IMR-90 (cell line): Measurements from ENCODE around the gene SHISAL1. TPM values are rescaled to one million over a fixed set of nuclear protein-coding genes. Genes with fewer than 3 reads are reported as not detected.

Experiments used
- ATAC-seq: fragments of 200-7000 bp; cut with Tn5 transposase; 2 replicates; pipeline ENCODE4 v1.9.1; 2020; ENCODE audit warnings: low read depth, mild to moderate bottlenecking, moderate library complexity
- BruUV-seq: library from RNA; stranded (reverse); fragments of 400-500 nt; replicated peaks from 2 replicates; lab custom pipeline; 2021; lab: Mats Ljungman, UMichigan
- CTCF ChIA-PET: fragments of 300-600 bp; formaldehyde crosslinking; extraction: SDS; loops from one replicate; lab custom pipeline; 2021; ENCODE audit warnings: antibody characterized with exemption; lab: Yijun Ruan, JAX
- POLR2A ChIA-PET: fragments of 300-600 bp; sonication (Branson Sonifier 250); formaldehyde crosslinking; loops from one replicate; lab custom pipeline; 2022; ENCODE audit warnings: antibody characterized with exemption; ENCODE audit not compliant: unreplicated experiment; lab: Charles Lee
- DNase-seq: peaks from one replicate; pipeline ENCODE4 v3.0.0; 2013
- H2AFZ ChIP-seq: replicated peaks from 2 replicates; pipeline ENCODE3; 2013; ENCODE audit warnings: low read length, mild to moderate bottlenecking; ENCODE audit not compliant: poor library complexity
- H2AK5ac ChIP-seq: 2 replicates; pipeline ENCODE4 v1.6.1; 2013; ENCODE audit warnings: low read depth, low read length, inconsistent platforms
- H2AK9ac ChIP-seq: replicated peaks from 2 replicates; pipeline ENCODE3; 2013; ENCODE audit warnings: mild to moderate bottlenecking, low read depth, low read length, moderate library complexity; ENCODE audit not compliant: poor library complexity
- H2BK120ac ChIP-seq: 2 replicates; pipeline ENCODE4 v1.6.1; 2013; ENCODE audit warnings: low read depth, low read length, inconsistent platforms
- H2BK15ac ChIP-seq: 3 replicates; pipeline ENCODE4 v1.6.1; 2013; ENCODE audit warnings: low read depth, low read length, inconsistent platforms
- H2BK20ac ChIP-seq: 2 replicates; pipeline ENCODE4 v1.6.1; 2013; ENCODE audit warnings: low read depth, mild to moderate bottlenecking, inconsistent platforms, low read length, moderate library complexity
- H2BK5ac ChIP-seq: 2 replicates; pipeline ENCODE4 v1.6.1; 2013; ENCODE audit warnings: mild to moderate bottlenecking, low read depth, low read length, inconsistent platforms; ENCODE audit not compliant: poor library complexity, severe bottlenecking
- H3K14ac ChIP-seq: replicated peaks from 2 replicates; pipeline ENCODE4 v1.6.1; 2013; ENCODE audit warnings: low read depth, low read length, inconsistent platforms
- H3K18ac ChIP-seq: 2 replicates; pipeline ENCODE4 v1.6.1; 2013; ENCODE audit warnings: low read depth, low read length, control low read depth
- H3K23ac ChIP-seq: 2 replicates; pipeline ENCODE4 v1.6.1; 2013; ENCODE audit warnings: low read depth, low read length, inconsistent platforms
- H3K27ac ChIP-seq: 2 replicates; pipeline ENCODE4 v1.5.1; 2013; ENCODE audit warnings: mild to moderate bottlenecking, control low read depth, low read length; ENCODE audit not compliant: insufficient read depth
- H3K27me3 ChIP-seq: 2 replicates; pipeline ENCODE4 v1.6.1; 2013; ENCODE audit warnings: low read length; ENCODE audit not compliant: control insufficient read depth, insufficient read depth
- H3K36me3 ChIP-seq: 2 replicates; pipeline ENCODE4 v1.6.1; 2013; ENCODE audit warnings: low read length, mixed read lengths; ENCODE audit not compliant: control insufficient read depth, insufficient read depth
- H3K4ac ChIP-seq: 2 replicates; pipeline ENCODE4 v1.6.1; 2013; ENCODE audit warnings: low read depth, low read length, inconsistent platforms
- H3K4me1 ChIP-seq: 2 replicates; pipeline ENCODE4 v1.6.1; 2013; ENCODE audit warnings: low read length, mixed read lengths; ENCODE audit not compliant: control insufficient read depth, insufficient read depth
- H3K4me2 ChIP-seq: 2 replicates; pipeline ENCODE4 v1.6.1; 2013; ENCODE audit warnings: low read depth, mild to moderate bottlenecking, control low read depth, low read length, moderate library complexity
- H3K4me3 ChIP-seq: 2 replicates; pipeline ENCODE4 v1.5.1; 2013; ENCODE audit warnings: low read depth, mild to moderate bottlenecking, control low read depth, low read length, moderate library complexity; ENCODE audit not compliant: insufficient read depth
- H3K56ac ChIP-seq: 2 replicates; pipeline ENCODE4 v1.6.1; 2013; ENCODE audit warnings: low read length, inconsistent platforms; ENCODE audit not compliant: insufficient read depth; ENCODE audit errors: extremely low read depth
- H3K79me1 ChIP-seq, 2 experiments: 2 replicates each; pipeline ENCODE4 v1.6.1; 2013; ENCODE audit warnings: low read length in 2 of 2, inconsistent platforms in 1 of 2, low read depth in 1 of 2
- H3K9ac ChIP-seq: 2 replicates; pipeline ENCODE4 v1.6.1; 2013; ENCODE audit warnings: low read depth, low read length, control low read depth
- H3K9me1 ChIP-seq: 2 replicates; pipeline ENCODE4 v1.6.1; 2013; ENCODE audit warnings: low read length, inconsistent platforms; ENCODE audit not compliant: insufficient read depth
- H3K9me3 ChIP-seq: 2 replicates; pipeline ENCODE4 v1.6.1; 2013; ENCODE audit warnings: low read length; ENCODE audit not compliant: control insufficient read depth, insufficient read depth
- H4K20me1 ChIP-seq: 2 replicates; pipeline ENCODE4 v1.6.1; 2013; ENCODE audit warnings: low read length, inconsistent platforms; ENCODE audit not compliant: insufficient read depth
- H4K5ac ChIP-seq: 2 replicates; pipeline ENCODE4 v1.6.1; 2013; ENCODE audit warnings: mild to moderate bottlenecking, low read depth, low read length, control low read depth
- H4K8ac ChIP-seq, 2 experiments: 2 replicates each; pipeline ENCODE4 v1.6.1; 2013; ENCODE audit warnings: low read depth in 2 of 2, low read length in 2 of 2, control low read depth in 1 of 2, inconsistent platforms in 1 of 2
- H4K91ac ChIP-seq: 2 replicates; pipeline ENCODE4 v1.6.1; 2013; ENCODE audit warnings: low read depth, low read length, inconsistent platforms; ENCODE audit not compliant: insufficient read depth
- BHLHE40 ChIP-seq: fragments of 150-350 bp; IDR thresholded peaks from 2 replicates; pipeline ENCODE4 v1.6.1; 2016; ENCODE audit warnings: mild to moderate bottlenecking, low read depth, low read length
- CEBPB ChIP-seq: IDR thresholded peaks from 2 replicates; pipeline ENCODE4 v1.6.1; 2012; ENCODE audit warnings: low read depth, low read length, improper control_type of control experiment
- CHD1 ChIP-seq: IDR thresholded peaks from 2 replicates; pipeline ENCODE4 v1.6.1; 2012; ENCODE audit warnings: low read depth, low read length, improper control_type of control experiment
- MAFK ChIP-seq: IDR thresholded peaks from 2 replicates; pipeline ENCODE4 v1.6.1; 2012; ENCODE audit warnings: low read depth, low read length, improper control_type of control experiment
- MXI1 ChIP-seq: IDR thresholded peaks from 2 replicates; pipeline ENCODE4 v1.6.1; 2012; ENCODE audit warnings: low read depth, mild to moderate bottlenecking, low read length, moderate library complexity, borderline replicate concordance
- NFE2L2 ChIP-seq: fragments of 150-350 bp; IDR thresholded peaks from 2 replicates; pipeline ENCODE4 v1.6.1; 2016; ENCODE audit warnings: low read depth, mild to moderate bottlenecking, low read length
- RAD21 ChIP-seq: IDR thresholded peaks from 2 replicates; pipeline ENCODE4 v1.6.1; 2012; ENCODE audit warnings: low read length, improper control_type of control experiment
- RCOR1 ChIP-seq: IDR thresholded peaks from 2 replicates; pipeline ENCODE4 v1.6.1; 2012; ENCODE audit warnings: mild to moderate bottlenecking, low read length, improper control_type of control experiment; ENCODE audit not compliant: insufficient replicate concordance
- RFX5 ChIP-seq: IDR thresholded peaks from 2 replicates; pipeline ENCODE4 v1.8.0; 2012; ENCODE audit warnings: low read depth, mild to moderate bottlenecking, low read length, moderate library complexity
- SMC3 ChIP-seq: fragments of 150-350 bp; IDR thresholded peaks from 2 replicates; pipeline ENCODE4 v1.6.1; 2016; ENCODE audit warnings: low read depth, mild to moderate bottlenecking, antibody characterized with exemption, low read length, moderate library complexity
- WGBS, 2 experiments: methylation state at CpG; one replicate each; pipeline versions ENCODE4 v1.1.5 to v1.1.7; 2013; ENCODE audit warnings: missing lambda C conversion rate in 2 of 2; ENCODE audit not compliant: insufficient read length in 1 of 2; ENCODE audit errors: extremely low coverage in 2 of 2; 5-methylcytosine and 5-hydroxymethylcytosine counted together
- dilution Hi-C: fragments of 300-500 bp; cut with HindIII; formaldehyde crosslinking; loops from one replicate; pipeline ENCODE4 v1.14.3; 2018; ENCODE audit warnings: low sequenced_read_pairs; ENCODE audit not compliant: unreplicated experiment
- in situ Hi-C: fragments of 300-500 bp; cut with MboI; formaldehyde crosslinking; loops from 3 replicates; pipeline ENCODE4 v1.14.3; 2019; ENCODE audit warnings: low sequenced_read_pairs, inconsistent platforms, mixed read lengths
- intact Hi-C: fragments of 100-400 bp; cut with micrococcal nuclease; formaldehyde crosslinking; loops from 2 replicates; pipeline ENCODE4 v1.10.0; 2022
- polyA plus RNA-seq, 3 experiments: library from polyadenylated mRNA; depleted of rRNA; stranded (reverse); fragments of >200 nt; gene quantifications; 2 replicates each; pipeline ENCODE4 v1.2.3, GENCODE V29; 2012; ENCODE audit warnings: low replicate concordance in 1 of 3
- total RNA-seq: library from RNA; depleted of rRNA; stranded (reverse); fragments of >200 nt; gene quantifications from 2 replicates; pipeline ENCODE4 v1.2.3, GENCODE V29; 2012
- TF ChIP-seq, protein P1 (sequence below): fragments of 150-350 bp; IDR thresholded peaks from 2 replicates; pipeline ENCODE4 v1.6.1; 2016; ENCODE audit warnings: low read depth, mild to moderate bottlenecking, low read length, moderate library complexity, borderline replicate concordance
- TF ChIP-seq, protein P2 (sequence below): fragments of 150-350 bp; IDR thresholded peaks from 2 replicates; pipeline ENCODE4 v1.6.1; 2017; ENCODE audit warnings: mild to moderate bottlenecking, antibody characterized with exemption, low read length, low read depth
- TF ChIP-seq, protein P3 (sequence below): conservative IDR thresholded peaks from 2 replicates; pipeline ENCODE4 v1.5.1; 2012; ENCODE audit warnings: mild to moderate bottlenecking, low read depth, low read length, improper control_type of control experiment

Gene SHISAL1
- total and polyA plus RNA-seq, 2 of the 4 experiments (the other 2 are of a cell fraction): 1.0 to 1.4 TPM

DNA sequence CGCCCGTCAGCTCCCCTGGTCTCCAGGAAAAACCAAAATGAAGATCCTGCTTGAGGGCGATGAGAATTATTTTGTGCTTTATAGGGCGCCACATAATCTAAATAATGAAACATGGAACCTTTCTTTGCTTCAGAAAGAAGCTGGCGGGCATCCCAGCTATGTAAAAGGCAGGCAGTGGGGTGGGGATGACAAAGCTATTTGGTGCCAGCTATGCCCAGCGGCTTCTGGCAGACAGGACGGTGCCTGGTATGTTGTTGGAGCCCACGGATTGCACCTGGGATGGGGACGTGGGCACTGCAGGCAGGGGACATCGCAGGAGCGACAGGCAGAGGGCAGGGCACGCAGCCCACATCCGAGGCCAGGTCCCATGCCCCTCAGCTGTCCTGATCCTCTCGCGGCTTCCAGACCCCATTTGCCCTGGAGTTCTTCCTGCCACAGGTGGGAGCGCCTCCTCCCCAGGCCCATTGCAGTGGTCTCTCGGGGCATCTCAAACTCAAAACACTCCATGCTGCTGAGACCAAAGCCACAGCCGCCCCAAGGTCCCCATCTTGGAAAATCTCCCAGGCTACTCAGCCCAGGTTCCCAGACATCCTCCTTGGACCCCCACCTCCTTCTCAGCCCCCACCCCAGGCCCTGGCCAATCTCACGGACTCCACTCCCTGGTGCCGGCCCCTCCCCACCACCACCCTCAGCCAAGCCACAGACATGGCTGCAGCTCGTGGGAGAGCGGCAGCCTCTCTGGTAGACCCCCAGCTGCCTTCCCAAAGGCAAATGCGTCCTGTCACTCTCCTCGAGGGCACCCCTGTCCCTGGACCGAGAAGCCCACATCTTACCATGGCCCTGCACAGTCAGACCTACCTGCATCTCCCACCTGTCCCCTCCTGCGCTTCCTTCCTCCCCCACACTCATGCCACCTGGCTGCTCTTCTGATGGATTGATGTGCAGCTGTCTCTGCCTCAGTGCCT, 45.7 kb downstream of the SHISAL1 start:
- in situ Hi-C loops: no loop called here
- Histone ChIP-seq H2BK15ac (no peak overlapping the region), H3K4ac (no peak overlapping the region), H2AFZ (no peak overlapping the region), H2BK20ac (no peak overlapping the region), H3K36me3 (peaks cover 2% of the 10 kb centered on the region; the same call in 1 of the 2 replicates), H3K14ac (no peak overlapping the region), H3K9me3 (peaks cover 6% of the 10 kb centered on the region), H3K9me1 (peaks cover 7% of the 10 kb centered on the region), H3K4me1 (no peaks in the 10 kb centered on the region; the same call in 1 of the 2 replicates), H2AK5ac (no peak overlapping the region), H3K4me2 (no peak overlapping the region), H3K79me1 (no peaks in the 10 kb centered on the region), H4K8ac (no peak overlapping the region), H4K20me1 (no peaks in the 10 kb centered on the region), H2BK120ac (no peak overlapping the region), H3K56ac (no peak overlapping the region), H3K9ac (no peak overlapping the region), H2BK5ac (no peak overlapping the region), H3K18ac (no peak overlapping the region), H3K27me3 (no peaks in the 10 kb centered on the region), H3K4me3 (no peak overlapping the region), H4K91ac (no peak overlapping the region), H3K27ac (no peak overlapping the region), H4K5ac (no peak overlapping the region), H3K23ac (no peak overlapping the region), H2AK9ac (no peak overlapping the region)
- WGBS, 2 experiments: 78% methylated on average over 16 of the region's 26 CpGs; no CpG with 5 or more reads in 1 of the 2 experiments
- POLR2A ChIA-PET: no interaction called here
- intact Hi-C loops: no loop called here
- no peak for TF ChIP-seq RFX5
- TF ChIP-seq NFE2L2: no peak
- TF ChIP-seq, protein P1, sequence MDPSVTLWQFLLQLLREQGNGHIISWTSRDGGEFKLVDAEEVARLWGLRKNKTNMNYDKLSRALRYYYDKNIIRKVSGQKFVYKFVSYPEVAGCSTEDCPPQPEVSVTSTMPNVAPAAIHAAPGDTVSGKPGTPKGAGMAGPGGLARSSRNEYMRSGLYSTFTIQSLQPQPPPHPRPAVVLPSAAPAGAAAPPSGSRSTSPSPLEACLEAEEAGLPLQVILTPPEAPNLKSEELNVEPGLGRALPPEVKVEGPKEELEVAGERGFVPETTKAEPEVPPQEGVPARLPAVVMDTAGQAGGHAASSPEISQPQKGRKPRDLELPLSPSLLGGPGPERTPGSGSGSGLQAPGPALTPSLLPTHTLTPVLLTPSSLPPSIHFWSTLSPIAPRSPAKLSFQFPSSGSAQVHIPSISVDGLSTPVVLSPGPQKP: no peak
- no peak for TF ChIP-seq RCOR1
- TF ChIP-seq, protein P2, sequence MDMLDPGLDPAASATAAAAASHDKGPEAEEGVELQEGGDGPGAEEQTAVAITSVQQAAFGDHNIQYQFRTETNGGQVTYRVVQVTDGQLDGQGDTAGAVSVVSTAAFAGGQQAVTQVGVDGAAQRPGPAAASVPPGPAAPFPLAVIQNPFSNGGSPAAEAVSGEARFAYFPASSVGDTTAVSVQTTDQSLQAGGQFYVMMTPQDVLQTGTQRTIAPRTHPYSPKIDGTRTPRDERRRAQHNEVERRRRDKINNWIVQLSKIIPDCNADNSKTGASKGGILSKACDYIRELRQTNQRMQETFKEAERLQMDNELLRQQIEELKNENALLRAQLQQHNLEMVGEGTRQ: no peak
- TF ChIP-seq RAD21: no peak
- no peak for TF ChIP-seq MAFK
- no peak for TF ChIP-seq CEBPB
- TF ChIP-seq SMC3: no peak
- no peak for TF ChIP-seq BHLHE40
- TF ChIP-seq CHD1: no peak
- TF ChIP-seq, protein P3, sequence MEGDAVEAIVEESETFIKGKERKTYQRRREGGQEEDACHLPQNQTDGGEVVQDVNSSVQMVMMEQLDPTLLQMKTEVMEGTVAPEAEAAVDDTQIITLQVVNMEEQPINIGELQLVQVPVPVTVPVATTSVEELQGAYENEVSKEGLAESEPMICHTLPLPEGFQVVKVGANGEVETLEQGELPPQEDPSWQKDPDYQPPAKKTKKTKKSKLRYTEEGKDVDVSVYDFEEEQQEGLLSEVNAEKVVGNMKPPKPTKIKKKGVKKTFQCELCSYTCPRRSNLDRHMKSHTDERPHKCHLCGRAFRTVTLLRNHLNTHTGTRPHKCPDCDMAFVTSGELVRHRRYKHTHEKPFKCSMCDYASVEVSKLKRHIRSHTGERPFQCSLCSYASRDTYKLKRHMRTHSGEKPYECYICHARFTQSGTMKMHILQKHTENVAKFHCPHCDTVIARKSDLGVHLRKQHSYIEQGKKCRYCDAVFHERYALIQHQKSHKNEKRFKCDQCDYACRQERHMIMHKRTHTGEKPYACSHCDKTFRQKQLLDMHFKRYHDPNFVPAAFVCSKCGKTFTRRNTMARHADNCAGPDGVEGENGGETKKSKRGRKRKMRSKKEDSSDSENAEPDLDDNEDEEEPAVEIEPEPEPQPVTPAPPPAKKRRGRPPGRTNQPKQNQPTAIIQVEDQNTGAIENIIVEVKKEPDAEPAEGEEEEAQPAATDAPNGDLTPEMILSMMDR: no peak
- TF ChIP-seq MXI1: no peak
- no TSS peak for BruUV-seq
- CTCF ChIA-PET: interaction anchor here (0.6 kb wide), 1 partner anchor 228 kb away, joined by 4 read pairs; no protein-coding TSS in a partner anchor
- dilution Hi-C loops: no loop called here
- no peak for ATAC-seq
- DNase-seq: no peak
